ENCODE data around the gene MFN2. TPM values are rescaled to one million over a fixed set of nuclear protein-coding genes. Genes with fewer than 3 reads are reported as not detected.

Gene MFN2
- total and polyA plus RNA-seq, 9 of the 15 experiments (the other 6 are each of a cell fraction or from before 2014, with no cell fraction given) = 10.5 to 158 (median 87.1) TPM

GRCh38 chr1:11935057-11935412 lies 45.2 kb upstream of the MFN2 start (continued):
- no peak for TF ChIP-seq HEY1 (CRISPR knock-in tag; IDR thresholded peaks at IDR 0.05; ENCODE audit: borderline replicate concordance)
- no peak for TF ChIP-seq EHMT2 (IDR thresholded peaks at IDR 0.05)
- TF ChIP-seq ZNF740 (CRISPR knock-in tag; IDR thresholded peaks at IDR 0.05) = no peak
- 0 out of 4 replicates have a peak, but pooled peaks of 1 of the 2 experiments have one; percentile 7 for TF ChIP-seq ZNF740 (tag; IDR thresholded peaks at IDR 0.05)
- TF ChIP-seq PTBP1 (IDR thresholded peaks at IDR 0.05; ENCODE audit: low read depth, low read length) = 0 out of 2 replicates have a peak, but pooled peaks have one; percentile 69
- no peak for TF ChIP-seq FOS (IDR thresholded peaks at IDR 0.05; ENCODE audit: extremely low read depth, insufficient read length)
- TF ChIP-seq CTCF (IDR thresholded peaks at IDR 0.05 in 2 of 3, conservative IDR thresholded peaks at IDR 0.05 in 1 of 3; ENCODE audit: insufficient read depth in 2 of 3, low read depth in 1 of 3, low read length in 3 of 3) = no peak
- peak; percentile 96 for TF ChIP-seq BCOR (IDR thresholded peaks at IDR 0.05)
- no peak for TF ChIP-seq SMARCC2 (IDR thresholded peaks at IDR 0.05; ENCODE audit: low read depth)
- no peak for TF ChIP-seq MTA3 (IDR thresholded peaks at IDR 0.05; ENCODE audit: borderline replicate concordance)
- no peak for TF ChIP-seq ZNF263 (CRISPR knock-in tag; IDR thresholded peaks at IDR 0.05; ENCODE audit: borderline replicate concordance)
- TF ChIP-seq ZBTB9 (CRISPR knock-in tag; IDR thresholded peaks at IDR 0.05) = no peak
- 0 out of 2 replicates have a peak, but pooled peaks have one; percentile 62 for TF ChIP-seq ATF6 (CRISPR knock-in tag; IDR thresholded peaks at IDR 0.05)
- no peak for TF ChIP-seq ZNF583 (CRISPR knock-in tag; IDR thresholded peaks at IDR 0.05)
- TF ChIP-seq TBL1XR1 (IDR thresholded peaks at IDR 0.05; ENCODE audit: low read length in 2 of 2) = 0 out of 4 replicates have a peak, but pooled peaks have one; percentile 16 to 36
- TF ChIP-seq ADNP (tag; IDR thresholded peaks at IDR 0.05) = peak; percentile 35; the same call in 1 of the 2 replicates
- no peak for TF ChIP-seq PHB2 (IDR thresholded peaks at IDR 0.05; ENCODE audit: low read depth)
- no peak for TF ChIP-seq ZNF79 (CRISPR knock-in tag; IDR thresholded peaks at IDR 0.05; ENCODE audit: low read depth)
- TF ChIP-seq NCOR1 (IDR thresholded peaks at IDR 0.05) = no peak
- TF ChIP-seq ZBTB17 (CRISPR knock-in tag; IDR thresholded peaks at IDR 0.05) = no peak
- TF ChIP-seq KDM4B (IDR thresholded peaks at IDR 0.05; ENCODE audit: borderline replicate concordance in 2 of 2, low read depth in 1 of 2) = no peak
- TF ChIP-seq HDAC2 (IDR thresholded peaks at IDR 0.05) = peak; percentile 75
